HG03442 (cell line): Measurements from ENCODE around the gene LARGE1.

ENCODE experiments used
- ATAC-seq: cut with Tn5 transposase; IDR thresholded peaks from one replicate; pipeline ENCODE4 v1.9.1; 2021; ENCODE audit warnings: mild to moderate bottlenecking, moderate library complexity; ENCODE audit not compliant: unreplicated experiment

LARGE1 gene

GRCh38 chr22:33828302-33828701 is 92.0 kb downstream of the LARGE1 start:
- ATAC-seq = no peak

- ATAC-seq = no peak
These were observed 94.5 kb downstream of the LARGE1 start for GRCh38 chr22:33825761-33826160.

DNA sequence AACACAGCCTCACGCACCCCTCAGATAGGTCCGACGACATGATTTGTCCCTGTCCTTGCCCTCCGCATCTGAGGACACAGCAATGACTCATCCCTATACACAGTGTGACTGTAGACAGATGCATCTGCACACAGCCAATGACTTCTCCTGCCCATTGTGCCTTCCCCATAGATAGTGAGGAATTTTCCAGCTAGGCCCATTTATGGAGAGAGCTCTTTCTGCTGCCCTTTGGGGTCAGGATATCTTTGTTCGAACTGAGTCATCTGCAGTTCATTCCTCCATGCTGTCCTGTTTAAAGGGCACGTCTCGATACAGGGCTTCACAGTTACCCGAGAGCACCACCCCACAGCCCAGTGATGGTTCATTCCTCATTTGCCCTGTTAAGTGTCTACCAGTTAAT is 96.7 kb downstream of the LARGE1 start:
- ATAC-seq = no peak

- no peak for ATAC-seq
These were observed 99.0 kb downstream of the LARGE1 start for GRCh38 chr22:33821290-33821689.

GRCh38 chr22:33819743-33820142 is 100.5 kb downstream of the LARGE1 start:
- no peak for ATAC-seq

DNA sequence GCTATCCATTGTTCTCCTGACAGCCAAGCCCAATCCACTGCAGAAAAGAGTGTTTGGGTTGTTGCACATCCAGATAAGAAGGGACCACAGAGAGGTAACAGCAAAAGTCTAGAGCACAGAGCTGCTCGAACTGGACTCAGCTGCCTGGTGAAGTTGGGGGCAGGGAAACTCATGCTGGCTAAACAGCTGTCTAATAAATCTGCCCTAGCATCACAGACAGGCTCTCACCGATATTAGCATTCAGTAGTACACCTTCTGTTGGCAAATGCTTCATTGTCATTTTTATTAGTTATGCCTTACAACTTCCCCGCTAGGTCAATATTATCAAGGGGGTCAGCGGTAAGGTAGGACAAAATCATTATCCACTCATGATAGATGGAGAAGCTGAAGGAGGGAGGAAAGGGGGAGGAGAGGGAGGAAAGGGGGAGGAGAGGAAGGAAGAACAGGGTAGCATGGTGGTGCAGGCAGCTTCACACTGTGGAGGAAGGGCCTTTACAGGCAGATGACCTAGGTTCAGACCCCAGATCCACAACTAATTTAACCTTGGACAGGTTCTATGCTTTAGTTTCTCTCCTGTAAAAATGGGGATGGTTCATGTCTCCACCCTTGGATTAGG is 102.7 kb downstream of the LARGE1 start:
- ATAC-seq = no peak

DNA sequence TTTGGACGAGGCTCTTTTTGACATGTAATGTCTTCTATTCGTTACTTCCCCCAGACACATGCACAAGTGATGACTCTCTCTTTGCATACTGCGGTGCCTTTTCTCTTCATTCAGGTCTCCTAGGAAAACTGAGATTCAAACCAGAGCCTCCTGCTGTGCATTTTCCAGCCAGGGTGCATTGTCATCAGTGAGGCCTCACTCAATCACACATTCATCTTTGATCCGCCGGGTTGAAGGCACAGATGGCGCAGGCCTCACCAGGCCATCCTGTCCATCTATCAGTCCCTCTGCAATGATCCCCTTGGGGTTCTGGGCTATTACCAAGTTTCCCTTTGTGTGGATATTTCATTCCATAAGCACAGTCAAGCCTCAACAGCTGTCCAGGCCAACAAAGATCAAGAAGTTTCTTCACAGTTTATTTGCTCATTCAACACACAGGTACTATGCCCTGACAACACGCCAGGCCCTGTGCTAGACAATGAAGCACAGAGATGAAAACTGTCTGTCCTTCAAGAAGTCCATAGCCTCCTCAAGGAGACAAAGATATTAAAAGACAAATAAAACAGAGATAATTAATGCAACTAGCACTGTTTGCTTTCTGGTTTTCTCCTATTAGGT is 107.8 kb downstream of the LARGE1 start:
- ATAC-seq = no peak

DNA sequence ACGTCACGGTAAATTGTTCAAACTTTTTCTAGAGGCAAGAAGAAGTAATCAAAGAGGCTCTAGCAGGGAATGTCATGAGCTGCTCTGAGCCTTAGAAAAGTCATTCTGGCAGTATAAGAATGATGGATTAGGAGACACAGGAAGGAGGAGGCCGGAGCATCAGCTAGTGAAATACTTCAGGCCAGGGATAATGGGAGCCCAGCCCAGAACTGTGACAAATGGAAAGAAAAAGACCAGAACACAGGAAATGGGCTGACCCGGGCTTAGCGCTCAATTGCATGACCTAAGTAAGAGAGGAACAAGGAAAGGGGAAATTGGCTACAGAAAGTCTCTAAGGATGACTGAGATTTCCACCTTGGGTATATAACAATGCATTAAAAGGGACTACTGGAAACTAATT is 108.6 kb downstream of the LARGE1 start:
- ATAC-seq = no peak

DNA sequence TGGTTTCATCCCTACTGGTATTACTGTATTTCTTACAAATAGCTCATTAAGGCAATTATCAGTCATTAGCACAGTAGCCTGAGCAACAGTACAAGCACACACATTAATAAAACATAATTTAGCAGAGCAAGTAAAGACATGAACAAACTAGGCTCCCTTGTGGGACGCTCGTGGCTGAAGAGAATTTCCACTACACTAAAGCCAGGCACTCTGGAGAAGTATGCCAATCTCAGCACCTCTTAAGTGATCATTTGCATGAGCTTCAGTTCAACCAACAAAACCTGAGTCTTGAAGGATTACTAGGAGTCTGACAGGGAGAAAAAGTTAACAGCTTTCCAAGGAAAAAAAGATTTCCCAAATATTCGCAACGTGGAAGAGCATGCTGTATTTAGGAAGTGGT is 109.1 kb downstream of the LARGE1 start:
- no peak for ATAC-seq

GRCh38 chr22:33807470-33807869 is 112.8 kb downstream of the LARGE1 start:
- no peak for ATAC-seq

- ATAC-seq = no peak
These were observed 114.1 kb downstream of the LARGE1 start for GRCh38 chr22:33806191-33806590.

DNA sequence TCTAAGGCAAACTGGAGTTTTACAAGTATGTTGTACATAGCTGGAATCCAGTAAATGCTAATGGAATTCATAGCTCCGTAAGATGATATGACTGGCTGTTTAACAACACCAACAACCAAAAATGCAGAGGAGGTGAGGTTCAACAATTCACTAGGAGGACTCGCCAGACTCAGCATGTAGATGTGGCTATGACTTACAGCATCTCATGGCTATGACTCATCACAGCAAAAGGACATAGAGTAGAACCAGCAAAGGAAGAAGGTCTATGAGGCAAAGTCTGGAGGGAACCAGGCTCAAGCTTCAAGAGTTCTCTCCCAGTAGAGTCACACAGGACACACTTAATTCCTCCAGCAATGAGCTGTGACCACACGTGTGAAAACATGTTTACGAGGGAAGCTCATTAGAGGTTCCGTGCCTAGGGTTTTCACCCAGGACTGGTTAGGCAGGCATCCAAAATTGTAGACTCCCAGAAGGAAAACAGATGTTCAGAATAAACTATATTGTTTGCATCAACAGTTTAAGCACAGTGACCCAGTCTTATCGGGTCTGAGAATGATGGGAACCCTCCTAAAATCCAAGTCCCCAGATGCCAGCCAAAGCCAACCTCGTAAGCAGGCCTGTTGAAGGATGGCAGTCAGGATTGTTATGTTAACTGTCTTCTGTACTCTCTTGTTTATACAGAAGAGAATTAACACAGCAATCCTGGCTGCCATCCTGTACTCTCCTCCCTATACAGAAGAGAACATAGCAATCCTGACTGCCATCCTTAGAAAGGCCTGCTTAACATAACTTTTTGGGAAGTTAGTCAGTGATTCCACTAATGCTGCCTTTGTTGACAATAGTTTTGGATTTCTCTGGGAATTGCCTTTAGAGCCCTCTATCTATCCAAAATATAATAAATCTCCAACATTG is 116.6 kb downstream of the LARGE1 start:
- ATAC-seq = no peak

DNA sequence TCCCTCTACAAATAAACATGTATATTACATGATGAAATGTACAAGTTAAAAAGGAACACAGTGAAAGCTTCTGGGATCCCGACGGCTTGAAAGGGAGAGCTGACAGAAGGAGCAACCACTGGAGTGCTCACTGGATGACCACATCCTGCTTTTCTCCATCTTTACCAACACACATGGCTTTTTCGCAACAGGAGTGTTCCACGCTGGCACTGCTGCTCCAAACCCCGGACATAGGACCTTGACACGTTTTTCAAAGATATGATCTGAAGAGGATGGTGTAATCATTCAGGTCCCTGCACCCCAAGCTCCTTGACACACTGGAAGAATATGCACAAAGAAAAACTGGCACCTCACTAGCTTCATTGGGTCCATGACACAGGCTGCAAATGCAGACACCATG is 121.9 kb downstream of the LARGE1 start:
- ATAC-seq = no peak

- no peak for ATAC-seq
These were observed 123.8 kb downstream of the LARGE1 start for GRCh38 chr22:33796494-33796893.

DNA sequence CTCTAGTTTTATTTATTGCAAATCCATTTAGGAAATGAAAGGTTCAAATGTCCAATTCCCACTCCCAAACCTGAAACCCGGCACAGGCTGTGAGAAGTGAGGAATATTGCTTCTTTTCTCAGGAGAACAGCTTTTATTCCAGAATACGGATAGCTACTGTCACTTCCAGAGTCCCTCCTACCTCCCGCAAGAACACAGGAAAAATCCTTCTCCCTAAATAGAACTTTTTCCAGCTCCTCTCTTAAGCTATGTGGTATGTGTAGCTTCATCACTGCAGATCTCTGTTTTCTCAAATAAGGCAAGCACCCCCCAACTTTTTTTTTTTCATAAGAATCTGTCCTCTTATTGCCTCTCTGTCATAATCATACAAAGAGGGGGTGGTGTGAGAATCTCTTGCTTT is 126.8 kb downstream of the LARGE1 start:
- no peak for ATAC-seq

DNA sequence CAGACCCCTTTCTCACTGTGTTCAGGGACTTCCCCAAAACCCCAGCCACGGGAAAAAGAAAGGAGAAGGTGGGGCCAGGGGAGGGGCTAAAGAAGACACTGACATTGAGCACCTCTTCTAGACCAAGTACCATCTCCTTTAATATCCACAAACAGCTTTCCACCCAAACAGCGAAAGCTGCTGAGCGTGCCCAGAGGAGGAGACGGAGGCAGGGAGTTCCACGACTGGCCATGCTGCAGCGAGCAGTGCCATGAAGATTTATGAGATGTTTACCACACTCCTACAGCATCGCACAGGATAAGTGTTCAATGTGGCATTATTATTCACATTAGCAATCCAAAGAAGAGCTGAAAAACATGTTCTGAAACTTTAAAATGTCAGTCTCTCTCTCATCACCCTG is 127.4 kb downstream of the LARGE1 start:
- no peak for ATAC-seq

GRCh38 chr22:33789690-33790253 is 130.5 kb downstream of the LARGE1 start:
- ATAC-seq = no peak

DNA sequence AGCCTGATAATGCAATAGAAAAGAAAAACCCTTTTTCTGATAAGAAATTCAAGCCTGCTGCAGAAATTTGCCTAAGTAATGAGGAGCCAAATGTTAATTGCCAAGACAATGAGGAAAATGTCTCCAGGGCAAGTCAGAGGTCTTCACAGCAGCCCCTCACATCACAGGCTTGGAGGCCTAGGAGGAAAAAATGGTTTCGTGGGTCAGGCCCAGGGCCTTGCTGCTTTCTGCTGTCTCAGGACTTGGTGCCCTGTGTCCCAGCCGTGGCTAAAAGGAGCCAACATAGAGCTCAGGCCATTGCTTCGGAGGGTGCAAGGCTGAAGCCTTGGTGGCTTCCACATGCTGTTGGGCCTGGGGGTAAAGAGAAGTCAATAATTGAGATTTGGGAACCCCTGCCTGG is 131.3 kb downstream of the LARGE1 start:
- ATAC-seq = no peak

DNA sequence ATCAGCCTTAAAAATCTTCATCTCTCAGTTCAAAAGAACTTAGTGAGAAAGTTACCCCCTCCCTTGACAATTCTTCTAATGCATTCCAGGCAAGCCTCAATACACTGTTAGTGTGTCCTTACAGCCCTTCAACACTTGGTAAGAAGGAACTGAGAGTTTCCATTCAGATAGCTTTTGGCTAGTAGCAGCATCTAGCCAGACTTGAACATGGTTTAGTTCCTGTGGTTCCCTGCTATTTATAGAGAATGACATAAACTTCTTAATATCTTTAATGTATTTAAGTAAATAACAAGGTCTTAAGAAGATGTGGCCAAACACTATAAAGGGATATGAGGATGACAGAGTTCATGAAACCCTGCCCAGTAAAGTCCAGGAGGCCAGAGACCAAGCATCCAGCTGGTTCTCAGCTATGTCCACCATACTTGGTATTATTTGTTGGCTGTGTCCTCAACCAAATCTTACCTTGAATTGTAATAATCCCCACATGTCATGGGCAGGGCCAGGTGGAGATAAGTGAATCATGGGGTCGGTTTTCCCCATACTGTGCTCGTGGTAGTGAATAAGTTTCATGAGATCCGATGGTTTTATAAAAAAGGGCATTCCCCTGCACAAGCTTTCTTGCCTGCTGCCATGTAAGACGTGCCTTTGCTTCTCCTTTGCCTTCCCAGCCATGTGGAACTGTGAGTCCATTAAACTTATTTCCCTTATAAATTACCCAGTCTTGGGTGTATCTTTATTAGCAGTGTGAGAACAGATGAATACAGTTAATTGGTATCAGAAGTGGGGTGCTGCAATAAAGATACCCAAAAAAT is 132.4 kb downstream of the LARGE1 start:
- no peak for ATAC-seq

- ATAC-seq = no peak
These were observed 134.1 kb downstream of the LARGE1 start for GRCh38 chr22:33786149-33786548.
